Effector CD8-positive, alpha-beta T cell (primary cell): ENCODE results near the gene CLINT1.

ENCODE experiments used
- DNase-seq: peaks from one replicate; lab custom pipeline; 2025; lab: John Stamatoyannopoulos, UW

The CLINT1 gene

GRCh38 chr5:157820593-157821252 is 38.2 kb downstream of the CLINT1 start:
- DNase-seq: no peak

GRCh38 chr5:157819502-157820115 is 39.3 kb downstream of the CLINT1 start:
- DNase-seq: no peak

GRCh38 chr5:157818368-157818767 is 40.6 kb downstream of the CLINT1 start:
- no peak for DNase-seq

- no peak for DNase-seq
Observed at GRCh38 chr5:157817928-157818327, 41.0 kb downstream of the CLINT1 start.

GRCh38 chr5:157817387-157817702 is 41.6 kb downstream of the CLINT1 start:
- no peak for DNase-seq

GRCh38 chr5:157816682-157817386 is 42.1 kb downstream of the CLINT1 start:
- DNase-seq: no peak

GRCh38 chr5:157812086-157812485 is 46.9 kb downstream of the CLINT1 start:
- no peak for DNase-seq

GRCh38 chr5:157808043-157808442 is 50.9 kb downstream of the CLINT1 start:
- DNase-seq: no peak

GRCh38 chr5:157802736-157803135 is 56.2 kb downstream of the CLINT1 start:
- no peak for DNase-seq

GRCh38 chr5:157800137-157800536 is 58.8 kb downstream of the CLINT1 start:
- DNase-seq: no peak

- no peak for DNase-seq
Observed at GRCh38 chr5:157799578-157799977, 59.4 kb downstream of the CLINT1 start.

GRCh38 chr5:157793301-157793700 is 65.6 kb downstream of the CLINT1 start:
- DNase-seq: no peak

GRCh38 chr5:157785801-157786200 is 73.1 kb downstream of the CLINT1 start:
- DNase-seq: no peak

GRCh38 chr5:157779221-157779620 is 79.7 kb downstream of the CLINT1 start:
- no peak for DNase-seq

- DNase-seq: no peak
Observed at GRCh38 chr5:157778121-157778805, 80.7 kb downstream of the CLINT1 start.

GRCh38 chr5:157772127-157772526 is 86.8 kb downstream of the CLINT1 start:
- no peak for DNase-seq

- no peak for DNase-seq
Observed at GRCh38 chr5:157770665-157771064, 88.3 kb downstream of the CLINT1 start.

GRCh38 chr5:157767689-157768088 is 91.3 kb downstream of the CLINT1 start:
- no peak for DNase-seq

GRCh38 chr5:157766902-157767301 is 92.0 kb downstream of the CLINT1 start:
- no peak for DNase-seq

GRCh38 chr5:157766442-157766841 is 92.5 kb downstream of the CLINT1 start:
- DNase-seq: no peak

- DNase-seq: no peak
Observed at GRCh38 chr5:157764531-157764930, 94.4 kb downstream of the CLINT1 start.

- DNase-seq: no peak
Observed at GRCh38 chr5:157761690-157762621, 97.0 kb downstream of the CLINT1 start.
